HG03575 (cell line): ENCODE results near the gene CTNNA1.
"Not testable (repeated sequence)": the region's sequence is repeated elsewhere in the genome, so short reads cannot be mapped to it uniquely, and the experiment has no call there.

Source experiments
- ATAC-seq: cut with Tn5 transposase; IDR thresholded peaks from one replicate; pipeline ENCODE4 v1.9.1; 2021; ENCODE audit not compliant: unreplicated experiment, insufficient number of reproducible peaks, low FRiP score; ENCODE audit errors: extremely low read depth

The CTNNA1 gene

GRCh38 chr5:138752951-138753793 is at the start of gene CTNNA1:
Gene CTNNA1 (plus strand): TSS chr5:138753425. CDS start chr5:138781925, 28,500 bp downstream.
- no peak for ATAC-seq

- ATAC-seq: not testable (repeated sequence)
Observed at GRCh38 chr5:138703777-138704176, 49.4 kb upstream of the CTNNA1 start.

- no peak for ATAC-seq
Observed at GRCh38 chr5:138705007-138705406, 48.2 kb upstream of the CTNNA1 start.

- ATAC-seq: no peak
Observed at GRCh38 chr5:138705567-138705966, 47.7 kb upstream of the CTNNA1 start.

- ATAC-seq: no peak
Observed at GRCh38 chr5:138706655-138707480, 46.4 kb upstream of the CTNNA1 start.

GRCh38 chr5:138708791-138709190 is 44.4 kb upstream of the CTNNA1 start:
- no peak for ATAC-seq

DNA sequence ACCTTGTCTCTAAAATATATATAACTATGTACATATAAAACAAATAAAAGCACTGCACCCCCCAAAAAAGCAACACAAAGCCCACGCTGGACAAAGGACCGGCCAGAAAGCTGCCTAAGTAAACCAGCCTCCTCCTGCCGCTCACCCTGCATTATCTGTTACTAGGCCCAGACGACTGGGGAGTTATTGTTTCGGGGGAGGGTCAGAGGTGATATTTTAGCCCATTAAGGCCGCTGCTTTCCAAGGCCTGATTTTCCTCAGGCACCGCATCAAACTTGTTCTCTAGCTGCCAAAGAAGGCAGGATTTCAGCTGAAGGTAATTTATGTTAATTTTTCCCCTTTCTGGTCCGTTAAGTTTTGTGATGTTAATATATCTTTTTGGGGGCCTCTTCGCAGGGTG is 44.0 kb upstream of the CTNNA1 start:
- no peak for ATAC-seq

DNA sequence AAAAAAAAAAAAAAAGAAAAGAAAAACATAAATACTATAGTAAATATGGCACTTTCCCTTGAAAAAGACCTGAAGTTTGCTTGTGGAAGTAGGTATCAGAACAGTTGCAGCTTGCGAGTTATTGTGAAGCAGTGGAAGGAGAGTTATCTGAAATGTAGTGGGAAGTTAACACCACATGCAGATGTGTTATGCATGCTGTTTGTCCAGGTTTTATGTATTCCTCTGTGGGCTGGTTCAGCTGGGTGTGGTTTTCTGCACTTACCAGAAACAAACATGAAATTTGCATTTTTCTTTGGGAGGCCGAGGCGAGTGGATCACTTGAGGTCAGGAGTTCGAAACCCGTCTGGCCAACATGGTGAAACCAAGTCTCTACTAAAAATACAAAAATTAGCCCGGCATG is 42.1 kb upstream of the CTNNA1 start:
- ATAC-seq: no peak

GRCh38 chr5:138711811-138712210 is 41.4 kb upstream of the CTNNA1 start:
- ATAC-seq: no peak

DNA sequence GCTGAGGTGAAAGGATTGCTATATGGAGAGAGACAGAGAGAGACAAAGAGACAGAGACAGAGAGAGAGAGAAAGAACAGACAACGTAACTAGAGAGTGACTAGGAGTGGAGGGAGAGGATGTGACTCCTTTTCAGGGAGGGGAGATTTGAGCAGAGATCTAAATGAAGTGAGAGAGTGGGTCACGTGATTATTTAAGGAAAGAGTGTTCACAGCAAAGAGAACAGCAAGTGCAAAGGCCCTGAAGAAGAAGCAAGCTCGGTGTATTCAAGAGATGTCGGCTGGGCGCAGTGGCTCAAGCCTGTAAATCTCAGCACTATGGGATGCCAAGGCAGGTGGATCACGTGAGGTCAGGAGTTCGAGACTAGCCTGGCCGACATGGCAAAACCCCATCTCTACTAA is 40.9 kb upstream of the CTNNA1 start:
- ATAC-seq: no peak

DNA sequence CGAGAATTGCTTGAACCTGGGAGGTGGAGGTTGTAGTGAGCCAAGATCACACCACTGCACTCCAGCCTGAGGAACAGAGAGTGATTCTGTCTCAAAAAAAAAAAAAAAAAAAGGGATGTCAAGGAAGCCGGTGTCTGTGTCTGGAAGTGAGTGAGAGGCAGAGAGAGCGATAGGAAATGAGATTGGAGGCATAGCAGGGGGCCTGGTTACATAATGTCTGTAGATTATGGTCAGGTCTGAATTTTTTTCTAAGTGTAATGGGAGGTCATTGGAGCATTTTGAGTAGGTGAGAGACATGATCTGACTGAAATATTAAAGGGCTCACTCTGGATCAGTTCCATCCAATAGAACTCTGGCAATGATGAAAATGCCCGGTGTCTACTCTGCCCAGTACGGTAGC is 40.4 kb upstream of the CTNNA1 start:
- no peak for ATAC-seq

DNA sequence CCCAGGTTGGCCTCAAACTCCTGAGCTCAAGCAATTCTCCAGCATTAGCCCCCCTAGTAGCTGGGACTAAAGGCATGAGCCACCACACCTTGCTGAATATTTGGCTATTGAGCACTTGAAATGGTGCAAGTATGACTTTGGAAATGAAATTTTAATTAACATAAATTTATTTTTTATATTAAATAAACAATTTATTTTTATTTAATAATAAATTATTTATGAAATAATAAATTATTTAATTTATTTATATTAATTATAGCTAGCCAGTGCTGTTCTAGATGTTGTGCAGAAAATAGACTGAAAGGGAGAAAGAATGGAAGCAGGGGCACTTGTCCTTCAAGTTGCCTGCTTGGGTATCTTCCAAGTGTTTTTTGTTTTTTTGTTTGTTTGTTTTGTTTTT is 40.0 kb upstream of the CTNNA1 start:
- ATAC-seq: no peak

DNA sequence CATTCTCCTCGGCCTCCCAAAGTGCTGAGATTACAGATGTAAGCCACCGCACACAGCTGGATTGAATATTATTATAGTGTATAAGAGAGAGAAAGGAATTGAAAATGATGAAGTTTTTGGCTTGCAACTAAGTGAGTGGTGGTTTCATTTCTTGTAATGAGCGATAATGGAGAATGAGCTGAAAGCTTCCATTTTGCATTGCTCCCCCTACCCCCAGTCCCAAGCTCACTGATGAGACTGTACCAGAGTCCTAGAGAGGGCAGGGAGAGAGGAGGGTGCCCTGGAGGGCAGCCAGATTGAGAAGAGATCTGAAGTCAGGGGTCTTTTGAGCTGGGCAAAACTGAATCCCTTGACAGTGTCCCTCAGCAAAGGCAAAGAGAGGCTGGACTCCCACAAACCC is 38.5 kb upstream of the CTNNA1 start:
- ATAC-seq: no peak

- not testable (repeated sequence) for ATAC-seq
Observed at GRCh38 chr5:138715931-138716432, 37.2 kb upstream of the CTNNA1 start.

- ATAC-seq: no peak
Observed at GRCh38 chr5:138716456-138716924, 36.7 kb upstream of the CTNNA1 start.

DNA sequence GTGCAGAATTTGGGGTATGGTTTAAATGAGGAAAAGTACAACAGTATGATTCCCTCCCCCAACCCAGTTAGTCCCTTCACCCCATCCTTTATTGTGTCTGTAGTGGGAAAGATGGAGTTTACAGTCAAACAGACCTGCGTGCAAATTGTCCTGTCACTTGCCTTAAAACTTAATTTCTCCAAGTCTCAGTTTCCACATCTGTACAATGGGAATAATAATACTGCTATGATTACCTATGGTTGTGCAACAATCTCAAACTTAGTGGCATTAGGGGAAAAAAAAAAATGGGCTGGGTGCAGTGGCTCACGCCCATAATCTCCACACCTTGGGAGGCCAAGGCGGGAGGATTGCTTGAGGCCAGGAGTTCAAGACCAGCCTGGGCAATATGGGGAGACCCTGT is 35.8 kb upstream of the CTNNA1 start:
- ATAC-seq: no peak

- no peak for ATAC-seq
Observed at GRCh38 chr5:138719811-138720210, 33.4 kb upstream of the CTNNA1 start.

DNA sequence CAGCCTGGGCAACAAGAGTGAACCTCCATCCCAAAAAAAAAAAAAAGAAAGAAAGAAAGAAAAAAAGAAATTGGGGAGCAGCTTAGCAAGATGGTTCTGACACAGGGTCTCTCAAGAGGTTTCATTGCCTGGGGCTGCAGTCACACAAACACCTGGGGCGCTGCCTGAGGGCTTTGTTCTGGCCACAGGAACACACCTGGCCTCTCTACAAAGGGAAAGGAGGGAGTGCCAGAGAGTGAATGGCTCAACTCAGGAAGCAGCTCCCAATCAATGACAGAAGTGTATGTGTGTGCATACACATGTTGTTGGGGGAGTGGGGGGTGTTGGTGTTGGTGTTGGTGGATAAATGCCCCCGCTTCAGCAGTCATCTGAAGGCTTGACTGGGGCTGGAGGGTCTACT is 32.4 kb upstream of the CTNNA1 start:
- ATAC-seq: no peak

DNA sequence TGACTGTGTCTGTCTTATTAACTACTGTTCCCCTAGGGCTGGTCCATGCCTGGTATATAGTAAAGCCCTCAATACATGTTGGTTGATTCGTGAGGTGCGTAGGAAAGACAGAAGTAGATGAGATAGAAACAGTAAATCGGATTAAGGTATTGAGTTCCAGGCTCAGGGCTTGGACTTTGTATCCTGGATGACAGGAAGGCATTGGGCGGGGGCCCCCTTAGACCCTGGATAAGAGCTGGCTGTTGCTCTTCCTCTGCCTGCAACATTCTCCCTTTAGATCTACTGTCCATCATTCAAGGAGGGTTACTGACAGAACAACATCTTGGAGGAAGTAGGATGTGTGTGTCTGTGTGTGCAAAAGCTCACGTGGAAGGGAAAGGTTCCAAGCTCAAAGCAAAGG is 31.2 kb upstream of the CTNNA1 start:
- ATAC-seq: no peak
